SKM-1 treated with dmso at 0.1 percent for 144 hours (cell line): ENCODE measurements around the gene SPSB1.

Experiments
- DNase-seq: peaks from one replicate; lab custom pipeline; 2025; ENCODE audit not compliant: unreplicated experiment; lab: John Stamatoyannopoulos, UW

The SPSB1 gene

DNA sequence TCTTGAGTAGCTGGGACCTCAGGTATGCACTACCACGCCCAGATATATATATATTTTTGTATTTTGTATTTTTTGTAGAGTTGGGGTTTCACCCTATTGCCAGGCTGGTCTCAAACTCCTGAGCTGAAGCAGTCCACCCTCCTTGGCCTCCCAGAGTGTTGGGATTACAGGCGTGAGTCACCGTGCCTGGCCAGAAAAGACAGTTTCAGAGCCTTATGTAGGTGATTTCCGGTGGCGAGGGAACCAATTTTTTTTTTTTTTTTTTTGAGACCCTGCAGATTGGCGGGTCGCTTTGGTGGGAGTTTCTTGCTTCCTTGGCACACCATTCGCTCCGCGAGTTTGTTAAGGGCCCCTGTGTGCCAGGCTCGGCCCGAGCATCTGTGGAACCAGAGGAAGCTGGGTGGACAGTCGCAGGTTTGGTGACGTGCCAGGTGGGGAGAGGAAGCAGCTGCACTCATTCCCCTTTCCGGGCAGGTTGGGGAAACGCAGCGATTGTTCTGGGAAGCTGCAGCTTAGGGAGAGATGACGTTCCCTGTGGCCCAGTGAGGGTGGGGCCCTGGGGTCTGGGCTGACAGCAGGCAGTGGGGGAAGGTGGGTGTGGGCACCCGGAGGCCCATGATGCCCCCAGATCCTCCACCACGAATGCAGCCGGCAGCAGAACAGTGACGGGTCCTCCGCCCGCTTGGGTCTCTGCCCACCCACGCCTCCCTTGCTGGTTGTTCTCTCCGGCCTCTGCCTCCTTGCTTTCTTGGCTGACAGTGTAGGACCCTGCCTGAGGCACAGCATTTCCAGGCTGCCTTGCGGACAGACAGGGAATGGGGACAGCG lies 25.1 kb downstream of the SPSB1 start:
- DNase-seq, result no peak

DNA sequence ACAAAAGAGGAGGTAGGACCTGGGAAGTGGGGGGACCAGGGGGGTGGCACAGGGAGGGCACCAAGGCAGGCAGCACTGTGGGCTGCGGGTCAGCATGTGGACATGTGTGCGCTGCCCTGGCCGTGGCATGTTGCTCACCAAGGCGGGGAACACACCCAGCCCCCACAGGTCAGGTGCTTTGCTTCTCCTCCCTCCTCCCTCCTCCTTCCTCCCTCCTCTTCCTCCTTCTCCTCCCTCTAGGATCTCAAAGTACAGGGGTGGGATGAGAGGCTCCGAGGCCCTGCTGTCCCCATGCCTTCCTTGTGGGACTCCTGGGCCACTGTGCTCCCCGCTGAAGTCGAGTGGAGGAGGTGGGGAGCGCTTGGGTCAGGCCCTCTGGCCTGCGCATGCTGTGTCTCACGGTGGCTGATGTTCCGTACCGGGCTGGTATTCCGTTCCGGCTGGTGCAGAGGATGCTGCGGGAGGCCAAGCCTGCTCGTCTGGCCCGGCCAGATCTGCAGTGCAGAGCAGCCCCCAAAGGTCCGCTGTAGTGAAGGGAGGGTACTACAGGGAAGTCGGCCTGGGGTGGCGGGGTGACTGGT lies 26.6 kb downstream of the SPSB1 start:
- no peak for DNase-seq

DNA sequence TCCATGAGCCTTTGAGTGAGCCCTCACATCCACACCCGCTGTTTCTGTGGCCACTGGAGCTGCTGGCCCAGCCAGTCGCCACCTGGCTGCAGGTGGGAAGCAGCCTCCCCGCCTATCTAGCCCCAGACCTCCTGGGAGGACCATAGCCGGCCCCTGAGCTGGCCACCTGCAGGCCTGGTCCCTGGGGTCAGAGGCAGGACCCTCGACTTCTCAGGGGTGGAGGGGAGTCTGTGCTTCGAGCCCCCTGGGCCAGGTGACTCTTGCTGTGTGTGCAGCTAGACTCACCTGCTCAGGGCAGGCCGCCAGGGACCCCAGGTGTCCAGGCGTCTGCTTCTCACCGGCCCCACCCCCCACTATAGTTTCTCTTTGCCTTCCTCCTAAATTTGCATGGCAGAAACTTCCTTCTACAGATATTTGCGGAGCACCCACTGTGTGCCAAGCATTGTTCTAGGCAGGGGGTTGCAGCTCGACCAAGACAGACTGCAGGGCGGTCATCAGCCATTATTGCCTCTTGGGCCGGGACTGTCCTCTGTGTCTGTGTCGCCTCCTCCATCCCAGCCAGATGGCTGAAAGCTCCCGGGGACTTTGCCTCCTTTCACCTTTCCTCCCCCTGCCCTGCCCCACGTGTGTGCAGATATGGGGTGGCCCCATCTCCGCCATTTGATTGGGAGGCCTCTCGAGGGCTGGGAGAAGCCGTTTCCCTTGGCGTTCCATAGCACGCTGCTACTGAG lies 27.3 kb downstream of the SPSB1 start:
- DNase-seq, result no peak

DNA sequence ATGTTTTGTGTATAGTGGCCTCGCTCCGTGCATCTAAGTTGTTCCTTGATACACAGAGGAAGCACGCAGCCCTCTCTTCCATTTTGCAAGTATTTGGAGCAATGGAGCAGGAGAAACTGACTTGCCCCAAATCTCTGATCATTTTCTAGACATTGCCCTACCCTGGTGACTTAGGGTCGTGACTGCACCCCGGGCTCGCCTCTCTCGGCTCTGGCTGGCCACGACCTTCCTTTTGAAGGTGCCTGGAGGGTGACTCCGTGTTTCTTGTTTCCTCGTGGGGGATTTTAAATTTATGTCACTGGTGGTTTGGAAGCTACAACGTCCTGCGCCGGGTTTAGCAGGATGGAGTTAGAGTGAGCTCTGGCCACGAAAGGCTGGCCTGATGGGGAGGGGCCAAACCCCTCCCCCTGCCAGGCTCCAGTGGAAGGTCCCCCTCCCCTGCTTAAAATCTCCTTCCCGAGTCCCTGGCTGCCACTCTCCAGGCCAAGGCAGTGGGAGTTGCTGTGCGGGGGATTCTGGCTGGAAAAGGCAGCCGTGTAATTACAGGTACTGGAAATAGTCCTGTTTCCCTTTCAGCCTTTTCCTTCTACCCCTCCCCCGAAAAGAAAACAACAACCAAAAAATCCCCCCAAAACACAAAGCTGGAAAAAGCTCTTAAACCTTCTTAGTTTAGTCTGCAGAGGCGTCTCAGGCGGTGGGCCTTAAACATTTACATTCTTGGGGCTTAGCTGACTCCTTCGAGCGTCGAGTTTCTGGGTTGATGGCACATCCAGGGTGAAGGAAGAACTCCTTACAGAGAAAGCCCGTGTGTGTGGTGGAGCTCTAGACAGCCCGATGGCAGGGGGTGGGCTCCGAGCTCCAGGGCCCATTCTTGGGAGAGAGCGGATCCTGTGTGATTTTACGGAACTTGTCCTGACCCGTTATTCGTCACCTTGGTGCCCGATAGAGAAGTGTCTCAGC lies 28.1 kb downstream of the SPSB1 start:
- no peak for DNase-seq

DNA sequence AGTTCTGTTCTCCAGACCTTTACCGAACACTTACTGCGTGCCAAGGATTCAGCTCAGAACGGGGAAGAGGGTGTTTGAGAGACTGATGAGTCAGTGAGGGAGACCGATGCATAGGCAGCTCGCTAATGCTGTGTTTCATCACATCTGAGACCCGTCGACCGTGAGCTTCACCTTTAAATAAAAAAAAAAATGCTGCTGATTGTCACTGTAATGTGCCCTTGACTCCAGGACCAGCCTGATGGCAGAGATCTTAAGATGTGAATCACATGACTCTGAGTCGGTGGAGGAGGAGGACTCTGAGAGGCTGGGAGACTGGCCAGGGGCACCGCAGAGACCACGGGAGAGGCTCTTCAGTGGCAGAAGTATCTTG lies 28.8 kb downstream of the SPSB1 start:
- no peak for DNase-seq

DNA sequence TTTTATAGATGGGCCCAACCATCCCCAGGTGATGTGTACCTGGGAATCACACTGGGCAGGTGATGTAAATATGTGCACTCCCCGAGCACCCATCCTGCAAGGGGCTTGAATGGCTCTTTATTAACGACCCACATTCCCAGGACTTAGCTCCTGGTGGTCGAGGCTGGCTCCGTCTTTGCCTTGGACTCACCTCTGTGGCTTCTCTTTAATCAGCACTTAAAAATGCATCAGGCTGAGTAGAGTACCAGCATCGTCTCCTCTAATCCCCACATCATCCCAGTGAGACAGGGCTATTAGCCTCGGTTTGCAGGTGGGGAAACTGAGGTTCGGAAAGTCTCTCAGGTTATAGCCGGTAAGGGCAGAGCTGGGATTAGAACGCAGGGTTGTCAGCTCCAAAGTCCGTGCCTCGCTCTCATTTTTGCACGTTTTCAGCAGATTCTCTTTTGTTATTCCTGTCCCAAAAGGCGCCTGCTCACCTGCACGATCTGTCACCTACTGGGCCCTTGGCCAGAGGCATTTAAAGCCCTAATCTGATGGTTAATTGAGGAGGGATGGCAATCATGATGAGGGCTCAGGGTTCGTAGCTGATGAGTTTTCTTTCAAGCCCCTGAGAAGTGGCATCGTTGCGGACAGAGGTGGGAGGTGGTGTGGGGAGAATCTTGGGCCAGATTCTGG lies 29.4 kb downstream of the SPSB1 start:
- DNase-seq, result no peak

DNA sequence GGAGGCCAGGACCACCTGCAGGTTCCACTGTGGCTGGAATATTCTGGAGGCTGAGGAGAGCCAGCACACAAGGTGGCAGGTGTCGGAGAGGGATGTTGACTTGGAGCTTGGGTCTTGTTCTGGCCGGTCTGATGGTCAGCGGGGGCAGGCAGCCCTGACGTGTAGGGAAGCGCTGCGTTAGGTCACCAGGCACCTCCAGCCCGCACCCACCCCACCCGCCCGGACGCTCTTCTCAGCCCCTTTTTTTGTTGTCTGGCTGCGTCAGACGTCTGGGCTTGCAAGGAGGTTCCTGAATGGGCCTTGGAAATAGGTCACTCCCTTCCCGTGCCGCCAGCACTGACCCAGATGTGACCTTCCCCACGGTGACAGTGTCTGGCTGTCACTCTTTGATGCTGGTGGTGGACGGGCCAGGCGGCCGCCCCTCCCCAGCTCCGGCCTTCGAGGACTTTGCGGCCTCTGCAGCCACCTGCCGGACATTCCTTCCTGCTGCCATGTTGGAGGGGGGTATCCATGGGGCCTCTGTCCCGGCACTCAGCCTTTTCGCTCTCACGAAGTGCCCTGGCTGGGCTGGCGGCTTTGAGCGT lies 30.1 kb downstream of the SPSB1 start:
- no peak for DNase-seq

DNA sequence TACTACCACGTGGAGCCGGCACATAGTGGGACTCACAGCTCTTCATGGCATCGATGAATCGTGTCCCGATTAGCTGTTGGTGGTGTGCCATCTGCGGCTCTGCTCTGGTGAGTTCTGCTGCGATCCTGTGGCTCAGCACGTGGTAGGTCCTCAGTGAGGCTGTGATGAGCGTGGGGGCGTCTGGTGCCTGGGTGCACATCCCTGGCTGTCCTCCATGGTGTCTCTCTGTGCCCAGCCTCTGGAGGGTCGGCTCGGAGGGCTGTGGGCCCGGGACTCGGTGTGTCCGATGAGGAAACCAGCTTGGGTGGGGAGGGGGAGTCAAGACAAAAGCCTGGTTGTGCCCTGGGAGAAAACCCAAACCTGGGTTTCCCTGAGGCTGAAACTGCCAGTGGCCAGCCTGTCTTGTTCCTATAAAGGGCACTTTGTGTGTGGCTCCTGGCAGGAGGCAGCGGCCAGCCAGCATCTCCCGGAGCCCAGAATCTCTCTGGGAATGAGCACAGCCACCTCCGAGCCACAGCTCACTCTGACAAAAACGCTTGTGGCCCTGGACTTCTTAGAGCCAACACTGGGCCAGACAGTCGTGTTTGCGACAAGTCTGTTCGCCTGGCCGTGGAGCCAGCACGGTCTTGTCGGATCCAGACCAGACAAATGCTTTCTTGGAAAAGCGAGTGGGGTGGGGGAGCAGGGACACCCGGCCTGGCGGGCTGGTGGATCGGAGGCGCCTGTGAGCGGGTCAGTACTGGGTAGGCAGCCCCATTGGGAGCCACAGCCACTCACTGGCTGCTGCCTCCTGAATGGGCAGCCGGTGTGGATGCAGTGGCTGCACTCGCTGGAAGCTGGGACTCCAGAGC lies 31.8 kb downstream of the SPSB1 start:
- no peak for DNase-seq

DNA sequence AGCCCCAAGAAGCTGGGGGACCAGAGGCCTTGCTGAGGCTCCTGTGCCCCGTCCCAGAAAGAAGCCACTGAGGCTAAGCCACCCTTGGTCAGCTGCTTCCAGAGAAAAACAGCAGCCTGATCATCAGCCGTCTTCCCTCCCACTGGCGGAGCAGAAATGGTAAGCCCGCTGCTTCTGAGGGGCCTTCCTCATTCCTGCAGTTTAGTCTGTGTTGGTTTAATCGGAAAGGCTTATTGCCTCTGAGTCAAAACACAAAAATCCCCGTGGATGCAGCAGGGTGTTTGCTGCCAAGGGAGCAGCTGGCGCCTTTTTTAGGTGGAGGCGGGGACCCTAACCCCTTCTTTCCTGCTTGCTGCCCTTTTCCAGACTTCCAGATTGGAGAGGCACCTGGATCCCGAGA lies 33.9 kb downstream of the SPSB1 start:
- DNase-seq, result no peak

DNA sequence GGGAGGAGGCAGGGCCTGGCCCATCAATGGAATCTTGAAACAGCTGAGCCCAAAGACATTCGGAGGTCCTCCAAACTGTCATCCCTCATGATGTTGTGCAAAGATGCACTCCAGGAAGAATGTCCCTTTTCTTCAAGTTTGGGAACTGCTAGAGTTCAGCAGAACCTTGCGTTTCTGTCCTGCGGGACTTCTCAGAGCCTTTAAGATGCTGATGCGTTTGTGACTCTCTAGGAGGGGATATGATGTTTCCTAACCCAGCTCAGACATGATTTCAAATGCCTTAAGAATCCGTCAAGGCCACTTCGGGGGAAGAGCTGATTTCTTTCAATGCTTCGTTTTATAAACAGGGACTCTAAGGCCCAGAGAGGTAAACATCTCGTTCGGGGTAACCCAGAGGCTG lies 35.5 kb downstream of the SPSB1 start:
- no peak for DNase-seq

DNA sequence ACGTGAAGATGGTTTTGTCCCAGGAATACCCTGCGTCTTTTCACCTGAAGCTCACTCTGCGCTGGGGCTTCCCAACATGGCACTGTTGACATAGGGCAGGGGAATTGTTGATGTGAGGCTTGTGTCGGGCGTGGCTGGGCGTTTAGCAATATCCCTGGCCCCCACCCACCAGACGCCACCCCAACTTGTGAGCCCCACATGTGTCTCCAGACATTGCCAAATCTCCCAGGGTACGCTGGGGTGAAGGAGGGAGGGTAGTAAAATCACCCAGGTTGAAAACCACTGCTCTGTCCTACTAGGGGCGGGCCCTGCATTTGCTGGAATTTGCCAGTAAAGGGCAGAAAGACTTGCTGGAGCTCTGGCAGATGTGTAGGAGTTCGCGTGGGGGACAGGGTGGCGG lies 36.0 kb downstream of the SPSB1 start:
- DNase-seq, result no peak

DNA sequence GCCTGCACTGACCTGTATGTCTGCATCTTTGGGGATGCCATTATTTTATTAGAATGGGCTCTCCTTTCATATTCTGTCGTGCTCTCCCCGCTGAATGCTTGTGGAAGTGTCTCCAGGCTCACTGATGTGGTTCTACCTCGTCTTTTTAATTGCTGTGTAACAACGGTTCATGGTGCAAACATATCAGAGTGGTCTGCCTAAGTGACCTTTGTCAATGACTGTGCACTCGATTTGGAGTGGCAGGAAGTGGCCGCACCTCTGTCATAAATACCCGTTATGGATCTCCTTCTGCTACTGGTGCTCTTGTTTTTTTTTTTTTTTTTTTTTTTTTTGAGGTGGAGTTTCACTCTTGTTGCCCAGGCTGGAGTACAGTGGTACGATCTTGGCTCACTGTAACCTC lies 38.3 kb downstream of the SPSB1 start:
- DNase-seq, result no peak

DNA sequence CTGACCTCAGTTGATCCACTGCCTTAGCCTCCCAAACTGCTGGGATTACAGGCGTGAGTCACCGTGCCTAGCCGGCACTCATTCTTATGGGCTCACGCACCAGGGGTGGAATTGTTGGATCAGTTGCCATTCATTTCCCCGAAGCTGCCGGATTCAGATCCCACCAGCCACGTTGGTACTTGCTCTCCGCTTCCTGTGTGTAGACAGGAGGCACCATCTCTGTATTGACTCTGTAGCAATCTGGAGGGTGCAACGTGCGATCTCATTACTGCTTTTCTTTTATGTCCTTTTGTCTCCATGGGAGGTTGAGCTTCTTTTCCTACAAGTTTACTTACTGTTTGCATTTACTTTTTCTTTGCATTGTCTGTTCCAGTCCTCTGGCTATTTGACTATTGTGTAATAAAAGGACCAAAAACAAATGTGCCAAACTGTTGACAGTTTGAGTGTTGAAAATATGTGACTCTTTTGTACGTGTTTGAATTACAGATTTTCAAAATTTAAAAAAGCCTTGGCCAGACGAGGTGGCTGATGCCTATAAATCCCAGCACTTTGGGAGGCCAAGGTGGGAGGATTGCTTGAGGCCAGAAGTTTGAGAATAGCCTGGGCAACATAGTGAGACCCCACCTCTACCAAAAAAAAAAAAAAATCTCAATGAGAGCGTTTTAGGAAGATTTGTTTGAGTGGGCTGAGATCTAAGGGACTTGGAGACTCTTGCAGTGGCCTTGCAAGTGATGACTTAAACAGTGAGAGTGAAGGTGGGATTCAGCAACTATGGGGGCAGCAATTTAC lies 39.1 kb downstream of the SPSB1 start:
- DNase-seq, result no peak

DNA sequence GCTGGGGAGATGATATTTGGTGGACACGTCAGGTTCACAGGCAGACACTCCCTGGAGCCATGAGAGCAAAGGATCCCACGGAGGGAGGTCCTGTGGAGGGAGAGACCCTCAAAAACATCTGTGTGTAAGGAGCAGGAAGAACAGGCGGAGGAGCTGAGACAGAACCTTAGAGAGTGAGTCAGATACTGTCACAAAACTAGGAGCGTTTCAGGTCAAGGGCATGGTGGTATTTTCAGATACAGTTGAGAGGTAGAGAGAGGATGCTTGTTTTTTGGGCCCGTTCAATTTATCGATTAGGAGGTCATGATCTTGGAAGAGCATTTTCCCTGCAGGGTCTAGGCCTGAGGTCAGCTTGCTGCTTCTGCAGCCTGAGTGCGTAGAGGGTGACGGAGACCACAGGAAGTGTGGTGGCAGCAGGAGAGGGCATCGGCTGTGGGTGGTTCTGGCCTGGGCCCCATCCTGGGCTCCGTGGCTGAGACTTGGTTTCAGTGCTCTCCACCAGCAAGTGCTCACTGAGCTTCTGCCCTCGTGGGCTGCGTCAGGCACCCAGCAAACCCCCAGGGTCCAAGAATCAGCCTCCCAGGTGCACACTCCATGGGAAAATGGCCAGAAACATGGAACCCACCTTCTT lies 39.9 kb downstream of the SPSB1 start:
- DNase-seq, result no peak

DNA sequence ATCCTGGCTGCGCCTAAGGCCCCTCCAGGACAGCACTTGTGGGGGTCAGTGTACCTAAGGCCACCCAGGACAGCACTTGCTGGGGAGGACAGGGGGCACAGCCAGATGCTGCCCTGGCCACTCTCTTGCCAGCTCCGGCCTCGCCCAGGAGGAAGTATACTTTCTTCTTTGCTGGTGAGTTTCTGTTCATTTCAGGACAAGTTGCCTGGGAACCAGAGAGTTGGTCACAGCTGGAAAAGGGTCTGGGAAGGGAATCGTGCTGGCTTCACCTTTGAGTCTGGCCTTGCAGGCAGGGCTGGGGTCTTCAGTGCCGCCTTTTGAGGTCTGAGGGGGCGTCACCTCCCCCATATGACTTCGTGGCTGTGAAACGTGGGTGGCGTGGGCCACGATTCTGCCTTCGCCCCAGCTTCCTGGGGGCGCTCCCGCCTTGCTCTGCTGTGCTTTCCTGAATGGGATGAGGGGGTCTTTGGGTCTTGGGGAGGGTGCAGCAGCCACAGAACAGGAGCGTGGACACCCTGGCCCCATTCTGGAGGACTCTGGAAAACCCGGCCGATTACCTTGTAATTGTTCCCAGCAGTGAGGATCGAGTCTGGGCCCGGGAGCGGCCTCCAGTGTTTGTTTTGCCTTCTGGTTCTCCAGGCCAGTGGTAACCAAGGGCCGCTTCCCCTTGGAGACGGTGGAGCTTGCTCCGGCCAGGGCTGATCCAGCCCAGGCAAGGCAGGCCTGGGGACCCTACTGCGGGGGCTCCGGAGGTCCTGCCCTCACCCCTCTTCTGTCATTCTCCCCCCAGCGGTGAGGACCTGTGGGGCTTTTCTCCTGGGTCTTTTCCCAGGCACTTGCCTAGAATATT lies 45.9 kb downstream of the SPSB1 start:
- no peak for DNase-seq

DNA sequence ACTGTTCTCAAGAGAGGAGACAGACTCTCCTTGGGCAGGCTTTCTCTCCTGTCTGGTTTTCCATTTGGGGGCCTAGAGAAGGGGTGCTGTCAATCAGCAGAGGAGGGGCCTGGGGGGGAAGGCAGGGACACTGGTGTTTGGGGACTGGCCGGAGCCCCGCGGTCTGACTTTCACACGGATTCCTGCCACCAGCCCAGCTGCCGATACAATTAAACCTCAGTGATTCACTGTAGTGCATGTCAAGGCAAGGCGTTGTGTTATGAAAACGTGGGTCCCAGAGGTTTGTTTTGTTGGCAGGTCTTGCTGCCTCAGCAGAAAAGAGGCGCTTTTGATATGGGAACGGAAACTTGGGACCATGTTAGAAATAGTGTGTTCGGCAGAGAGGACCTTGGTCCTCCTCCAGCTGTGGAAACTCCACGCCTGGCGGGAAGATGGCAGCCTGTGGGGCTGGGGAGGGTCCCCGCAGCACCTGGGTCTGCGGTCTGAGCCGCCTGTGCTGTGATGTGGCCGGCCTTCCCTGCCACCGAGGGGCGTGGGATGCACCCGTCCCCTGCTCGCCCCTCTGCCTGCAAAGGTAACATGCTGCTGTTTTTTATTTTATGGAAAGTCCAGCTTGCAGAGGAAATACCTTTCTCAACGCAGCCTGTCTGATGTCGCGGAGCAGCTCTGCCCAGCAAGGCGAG lies 47.6 kb downstream of the SPSB1 start:
- no peak for DNase-seq

DNA sequence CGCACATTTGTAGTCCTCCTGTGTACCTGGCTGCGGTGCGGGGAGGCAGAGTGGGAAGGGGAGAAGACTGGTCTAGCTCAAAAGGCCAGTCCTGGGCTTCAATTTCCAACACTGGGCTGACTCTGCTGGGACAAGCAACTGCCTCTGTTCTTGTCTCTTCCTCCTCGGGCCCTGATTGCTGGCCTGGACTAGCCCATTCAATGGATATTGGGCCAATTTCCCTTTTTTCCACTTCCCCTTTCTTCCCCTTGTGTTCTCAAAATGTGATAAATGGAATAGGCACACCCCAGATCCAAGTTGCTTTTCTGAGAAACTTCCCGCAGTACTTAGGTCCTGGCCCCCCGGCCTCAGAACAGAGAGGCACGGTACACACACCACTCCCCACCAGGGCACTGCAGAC lies 48.2 kb downstream of the SPSB1 start:
- peak; percentile 47 for DNase-seq
